VCaP (cell line): ENCODE measurements around the gene NEU4.

Source experiments
- H3K27ac ChIP-seq: fragments of 450-650 bp; 2 replicates; pipeline ENCODE4 v1.5.1; 2017
- TF ChIP-seq, protein P1 (sequence below): fragments of 450-650 bp; conservative IDR thresholded peaks from 2 replicates; pipeline ENCODE4 v1.5.1; 2017; ENCODE audit warnings: mild to moderate bottlenecking, moderate library complexity

Gene NEU4

GRCh38 chr2:241764275-241765241 is 44.4 kb upstream of the NEU4 start:
- peak overlapping the region; percentile 80; the same call in 1 of the 2 replicates for H3K27ac ChIP-seq
- TF ChIP-seq, protein P1, sequence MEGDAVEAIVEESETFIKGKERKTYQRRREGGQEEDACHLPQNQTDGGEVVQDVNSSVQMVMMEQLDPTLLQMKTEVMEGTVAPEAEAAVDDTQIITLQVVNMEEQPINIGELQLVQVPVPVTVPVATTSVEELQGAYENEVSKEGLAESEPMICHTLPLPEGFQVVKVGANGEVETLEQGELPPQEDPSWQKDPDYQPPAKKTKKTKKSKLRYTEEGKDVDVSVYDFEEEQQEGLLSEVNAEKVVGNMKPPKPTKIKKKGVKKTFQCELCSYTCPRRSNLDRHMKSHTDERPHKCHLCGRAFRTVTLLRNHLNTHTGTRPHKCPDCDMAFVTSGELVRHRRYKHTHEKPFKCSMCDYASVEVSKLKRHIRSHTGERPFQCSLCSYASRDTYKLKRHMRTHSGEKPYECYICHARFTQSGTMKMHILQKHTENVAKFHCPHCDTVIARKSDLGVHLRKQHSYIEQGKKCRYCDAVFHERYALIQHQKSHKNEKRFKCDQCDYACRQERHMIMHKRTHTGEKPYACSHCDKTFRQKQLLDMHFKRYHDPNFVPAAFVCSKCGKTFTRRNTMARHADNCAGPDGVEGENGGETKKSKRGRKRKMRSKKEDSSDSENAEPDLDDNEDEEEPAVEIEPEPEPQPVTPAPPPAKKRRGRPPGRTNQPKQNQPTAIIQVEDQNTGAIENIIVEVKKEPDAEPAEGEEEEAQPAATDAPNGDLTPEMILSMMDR, result no peak

GRCh38 chr2:241767464-241768250 is 41.3 kb upstream of the NEU4 start:
- TF ChIP-seq, protein P1, result no peak
- H3K27ac ChIP-seq, result no peak overlapping the region

- no peak overlapping the region for H3K27ac ChIP-seq
- TF ChIP-seq, protein P1, result no peak
Observed at GRCh38 chr2:241768251-241768711, 40.7 kb upstream of the NEU4 start.

DNA sequence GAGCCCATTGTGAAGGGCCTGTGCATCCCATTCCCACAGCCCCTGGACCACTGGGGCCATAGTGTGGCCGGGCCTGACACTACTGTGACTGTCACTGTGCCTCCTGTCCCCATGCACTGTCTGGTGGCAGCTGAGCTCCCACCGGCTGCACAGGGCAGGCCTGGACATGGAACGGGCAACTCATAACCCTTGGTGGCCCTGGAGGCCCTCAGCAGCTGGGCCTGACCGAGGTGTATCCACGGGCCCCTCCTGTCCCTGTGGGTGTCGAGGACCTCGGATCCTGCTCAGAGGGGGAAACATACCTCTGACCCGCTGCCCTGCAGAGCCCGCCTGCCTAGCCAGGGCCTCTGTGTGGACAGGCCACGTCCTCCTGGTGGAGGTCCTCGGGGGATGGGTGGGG is 40.1 kb upstream of the NEU4 start:
- TF ChIP-seq, protein P1, result no peak

GRCh38 chr2:241769819-241770184 is 39.2 kb upstream of the NEU4 start:
- TF ChIP-seq, protein P1, result no peak
- H3K27ac ChIP-seq, result no peak overlapping the region

More for the DNA sequence above, 40.1 kb upstream of the NEU4 start:
- no peak overlapping the region for H3K27ac ChIP-seq

- TF ChIP-seq, protein P1, result no peak
- no peak overlapping the region for H3K27ac ChIP-seq
Observed at GRCh38 chr2:241770185-241770935, 38.6 kb upstream of the NEU4 start.
